ENCODE results near the gene AREL1. TPM values are rescaled to one million over a fixed set of nuclear protein-coding genes. Genes with fewer than 3 reads are reported as not detected.
"Not testable (repeated sequence)": the region's sequence is repeated elsewhere in the genome, so short reads cannot be mapped to it uniquely, and the experiment has no call there.

AREL1 gene
- polyA plus RNA-seq = 15.6 TPM

- Mint-ChIP-seq H3K36me3 (peaks cover 6% of the 10 kb centered on the region), H3K27ac (peak within 1 kb of the TSS; percentile 81 to 99 (median 96)), H3K4me3 (peak within 1 kb of the TSS; percentile 91 to 100 (median 96)), H3K4me1 (peaks cover 14 to 36% (median 17%) of the 10 kb centered on the region in 3 donors), H3K9me3 (no peaks in the 10 kb centered on the region), H3K27me3 (no peaks in the 10 kb centered on the region)
These were observed at the start of gene AREL1, which contains the start of gene FCF1 for GRCh38 chr14:74712499-74713394. TSS of gene AREL1 (minus strand) at chr14:74713080. CDS start at chr14:74685615, 27,465 bp downstream. TSS of gene FCF1 (plus strand) at chr14:74713144. CDS start at chr14:74713198, 54 bp downstream.

- not testable (repeated sequence) for H3K36me3 Mint-ChIP-seq, H3K4me3 Mint-ChIP-seq, H3K9me3 Mint-ChIP-seq, H3K27ac Mint-ChIP-seq, H3K4me1 Mint-ChIP-seq, H3K27me3 Mint-ChIP-seq
These were observed 45.6 kb upstream of the AREL1 start for GRCh38 chr14:74758505-74758904.

GRCh38 chr14:74756326-74756725 lies 43.4 kb upstream of the AREL1 start:
- Mint-ChIP-seq H3K27ac (no peak overlapping the region), H3K9me3 (peaks cover 2 to 9% (median 5%) of the 10 kb centered on the region in 3 donors), H3K4me3 (no peak overlapping the region), H3K4me1 (no peaks in the 10 kb centered on the region), H3K27me3 (no peaks in the 10 kb centered on the region), H3K36me3 (no peaks in the 10 kb centered on the region)

GRCh38 chr14:74754899-74755298 lies 42.0 kb upstream of the AREL1 start:
- peaks cover 2 to 9% (median 5%) of the 10 kb centered on the region in 3 donors for H3K9me3 Mint-ChIP-seq
- H3K27ac Mint-ChIP-seq = no peak overlapping the region
- no peaks in the 10 kb centered on the region for H3K4me1 Mint-ChIP-seq
- H3K36me3 Mint-ChIP-seq = no peaks in the 10 kb centered on the region
- no peaks in the 10 kb centered on the region for H3K27me3 Mint-ChIP-seq
- no peak overlapping the region for H3K4me3 Mint-ChIP-seq

- Mint-ChIP-seq H3K27me3 (no peaks in the 10 kb centered on the region), H3K4me3 (no peak overlapping the region), H3K9me3 (peaks cover 2 to 9% (median 5%) of the 10 kb centered on the region in 3 donors), H3K27ac (no peak overlapping the region), H3K36me3 (no peaks in the 10 kb centered on the region), H3K4me1 (no peaks in the 10 kb centered on the region)
These were observed 41.3 kb upstream of the AREL1 start for GRCh38 chr14:74754157-74754556.

GRCh38 chr14:74747237-74747636 lies 34.4 kb upstream of the AREL1 start:
- Mint-ChIP-seq H3K27me3 (no peaks in the 10 kb centered on the region), H3K27ac (no peak overlapping the region), H3K4me1 (no peaks in the 10 kb centered on the region), H3K4me3 (no peak overlapping the region), H3K36me3 (peaks cover 2% of the 10 kb centered on the region), H3K9me3 (peaks cover 2 to 5% (median 4%) of the 10 kb centered on the region in 3 donors)

GRCh38 chr14:74739293-74740030 lies 26.6 kb upstream of the AREL1 start:
- Mint-ChIP-seq H3K4me1 (peaks cover 0 to 2% (median 0%) of the 10 kb centered on the region in 3 donors), H3K36me3 (peaks cover 2% of the 10 kb centered on the region), H3K4me3 (no peak overlapping the region), H3K27me3 (no peaks in the 10 kb centered on the region), H3K27ac (no peak overlapping the region), H3K9me3 (no peaks in the 10 kb centered on the region)

GRCh38 chr14:74737753-74738325 lies 25.0 kb upstream of the AREL1 start:
- H3K36me3 Mint-ChIP-seq = no peaks in the 10 kb centered on the region
- no peaks in the 10 kb centered on the region for H3K9me3 Mint-ChIP-seq
- H3K27ac Mint-ChIP-seq = no peak overlapping the region
- no peak overlapping the region for H3K4me3 Mint-ChIP-seq
- H3K4me1 Mint-ChIP-seq = peaks cover 0 to 2% (median 0%) of the 10 kb centered on the region in 3 donors
- no peaks in the 10 kb centered on the region for H3K27me3 Mint-ChIP-seq

- no peak overlapping the region for H3K4me3 Mint-ChIP-seq
- no peaks in the 10 kb centered on the region for H3K36me3 Mint-ChIP-seq
- no peaks in the 10 kb centered on the region for H3K9me3 Mint-ChIP-seq
- peaks cover 0 to 2% (median 0%) of the 10 kb centered on the region in 3 donors for H3K4me1 Mint-ChIP-seq
- H3K27me3 Mint-ChIP-seq = no peaks in the 10 kb centered on the region
- no peak overlapping the region for H3K27ac Mint-ChIP-seq
These were observed 22.2 kb upstream of the AREL1 start for GRCh38 chr14:74735125-74735524.

- H3K4me1 Mint-ChIP-seq = peaks cover 0 to 4% (median 0%) of the 10 kb centered on the region in 3 donors
- H3K36me3 Mint-ChIP-seq = peaks cover 3% of the 10 kb centered on the region
- H3K27ac Mint-ChIP-seq = no peak overlapping the region
- H3K4me3 Mint-ChIP-seq = no peak overlapping the region
- no peaks in the 10 kb centered on the region for H3K9me3 Mint-ChIP-seq
- H3K27me3 Mint-ChIP-seq = no peaks in the 10 kb centered on the region
These were observed 20.3 kb upstream of the AREL1 start for GRCh38 chr14:74733221-74733620.

GRCh38 chr14:74732387-74732786 lies 19.5 kb upstream of the AREL1 start:
- H3K36me3 Mint-ChIP-seq = peaks cover 3% of the 10 kb centered on the region
- H3K9me3 Mint-ChIP-seq = no peaks in the 10 kb centered on the region
- H3K27me3 Mint-ChIP-seq = no peaks in the 10 kb centered on the region
- peaks cover 0 to 4% (median 0%) of the 10 kb centered on the region in 3 donors for H3K4me1 Mint-ChIP-seq
- no peak overlapping the region for H3K4me3 Mint-ChIP-seq
- no peak overlapping the region for H3K27ac Mint-ChIP-seq

- Mint-ChIP-seq H3K4me3 (no peak overlapping the region), H3K27ac (no peak overlapping the region), H3K9me3 (no peaks in the 10 kb centered on the region), H3K4me1 (peaks cover 0 to 1% (median 0%) of the 10 kb centered on the region in 3 donors), H3K36me3 (peaks cover 6% of the 10 kb centered on the region), H3K27me3 (no peaks in the 10 kb centered on the region)
These were observed 10.3 kb upstream of the AREL1 start for GRCh38 chr14:74723134-74723533.

- Mint-ChIP-seq H3K4me3 (no peak overlapping the region), H3K36me3 (peaks cover 12% of the 10 kb centered on the region), H3K27ac (no peak overlapping the region)
These were observed 7.6 kb upstream of the AREL1 start for GRCh38 chr14:74720526-74720925.

GRCh38 chr14:74713395-74713735 lies 485 bp upstream of the AREL1 start:
- peak overlapping the region; percentile 81 to 99 (median 96) for H3K27ac Mint-ChIP-seq
- peaks cover 7% of the 10 kb centered on the region for H3K36me3 Mint-ChIP-seq
- no peaks in the 10 kb centered on the region for H3K9me3 Mint-ChIP-seq
- H3K4me1 Mint-ChIP-seq = peaks cover 16 to 36% (median 17%) of the 10 kb centered on the region in 3 donors
- no peaks in the 10 kb centered on the region for H3K27me3 Mint-ChIP-seq
- peak overlapping the region; percentile 91 to 100 (median 96) for H3K4me3 Mint-ChIP-seq

More at GRCh38 chr14:74720526-74720925, 7.6 kb upstream of the AREL1 start:
- H3K9me3 Mint-ChIP-seq = no peaks in the 10 kb centered on the region
- H3K27me3 Mint-ChIP-seq = no peaks in the 10 kb centered on the region
- peaks cover 0 to 2% (median 1%) of the 10 kb centered on the region in 3 donors for H3K4me1 Mint-ChIP-seq

GRCh38 chr14:74711651-74712050 lies 1.2 kb downstream of the AREL1 start:
- peaks cover 14 to 39% (median 17%) of the 10 kb centered on the region in 3 donors for H3K4me1 Mint-ChIP-seq

More at GRCh38 chr14:74711651-74712050, 1.2 kb downstream of the AREL1 start:
- Mint-ChIP-seq H3K27ac (no peak overlapping the region), H3K36me3 (peaks cover 3% of the 10 kb centered on the region), H3K9me3 (no peaks in the 10 kb centered on the region), H3K27me3 (no peaks in the 10 kb centered on the region), H3K4me3 (peak overlapping the region in 1 of 4 donors; percentile 21)
